HG02885 (cell line): ENCODE data around the gene TRH.

Experiments
- ATAC-seq: cut with Tn5 transposase; IDR thresholded peaks from one replicate; pipeline ENCODE4 v1.9.1; 2021; ENCODE audit warnings: mild to moderate bottlenecking; ENCODE audit not compliant: unreplicated experiment, poor library complexity

The TRH gene

DNA sequence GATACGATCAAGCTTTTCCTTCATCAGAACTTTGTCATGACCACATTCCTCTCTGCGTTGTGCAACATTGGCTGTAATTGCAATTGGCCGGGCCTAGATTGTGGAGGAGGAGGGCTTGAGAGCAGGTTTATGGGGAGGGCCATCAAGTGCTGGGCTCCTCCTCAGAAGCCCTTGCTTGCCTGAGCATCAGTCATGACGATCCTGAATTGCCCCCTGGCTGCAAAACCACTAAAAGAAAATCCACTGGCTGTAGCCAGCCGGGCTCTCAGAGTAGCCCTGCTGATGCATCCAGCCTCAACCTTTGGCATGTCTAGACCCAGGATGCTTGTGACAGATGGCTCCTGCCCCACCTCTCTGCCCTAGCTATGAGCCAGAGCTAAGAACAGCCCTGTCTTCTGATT is 13.4 kb upstream of the TRH start:
- ATAC-seq: no peak

DNA sequence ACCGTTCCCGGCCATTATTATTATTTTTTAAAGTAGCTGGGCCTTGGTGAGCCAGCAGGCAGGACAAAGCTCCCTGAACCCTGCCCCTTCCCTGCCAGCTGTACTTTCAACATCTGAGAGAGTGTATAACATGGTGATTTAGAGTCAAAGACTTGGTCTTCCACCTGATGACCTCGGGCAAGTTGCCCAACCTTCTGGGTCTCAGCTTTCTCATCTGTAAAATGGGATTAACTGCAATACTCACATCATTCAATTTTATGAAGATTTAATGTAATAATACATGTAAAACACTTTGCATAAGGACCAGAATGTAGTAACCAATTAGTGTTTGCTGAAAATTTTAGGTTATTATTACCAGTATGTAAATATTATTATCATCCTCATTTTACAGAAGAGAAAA is 11.9 kb upstream of the TRH start:
- ATAC-seq: no peak

DNA sequence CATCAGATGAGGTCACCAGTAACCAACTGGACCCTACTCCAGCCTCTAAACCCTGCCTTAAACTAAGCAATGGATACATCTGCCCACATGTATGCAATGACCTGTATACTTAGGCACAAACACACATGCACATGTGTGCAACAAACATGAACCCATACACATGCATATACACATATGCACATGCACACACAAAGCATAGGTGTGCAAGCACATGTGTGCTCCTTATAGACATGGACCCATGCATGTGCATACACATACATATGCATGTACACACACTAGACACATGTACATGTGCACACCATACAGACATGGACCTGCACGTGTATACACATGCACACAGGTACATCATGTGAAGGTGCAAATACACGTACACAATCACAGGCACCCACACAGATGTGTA is 8.6 kb upstream of the TRH start:
- no peak for ATAC-seq

DNA sequence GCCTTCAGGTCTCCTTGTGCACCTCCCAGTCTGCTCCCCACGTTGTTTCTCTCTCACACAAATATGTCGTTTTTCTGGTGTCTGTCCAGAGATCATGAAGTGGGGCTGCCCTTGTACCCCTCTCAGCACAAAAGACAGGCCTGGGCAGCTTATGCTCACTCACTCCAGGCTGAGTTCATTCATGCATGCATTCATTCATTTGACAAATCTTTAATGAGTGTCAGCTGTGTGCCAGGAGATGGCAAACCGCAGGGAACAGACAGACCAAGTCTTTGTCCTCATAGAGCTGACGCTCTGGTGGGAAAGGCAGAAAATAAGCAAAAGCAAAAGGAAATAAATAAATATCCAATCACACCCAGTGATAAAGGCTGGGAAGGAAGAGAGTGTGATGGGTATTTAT is 7.6 kb upstream of the TRH start:
- ATAC-seq: no peak

DNA sequence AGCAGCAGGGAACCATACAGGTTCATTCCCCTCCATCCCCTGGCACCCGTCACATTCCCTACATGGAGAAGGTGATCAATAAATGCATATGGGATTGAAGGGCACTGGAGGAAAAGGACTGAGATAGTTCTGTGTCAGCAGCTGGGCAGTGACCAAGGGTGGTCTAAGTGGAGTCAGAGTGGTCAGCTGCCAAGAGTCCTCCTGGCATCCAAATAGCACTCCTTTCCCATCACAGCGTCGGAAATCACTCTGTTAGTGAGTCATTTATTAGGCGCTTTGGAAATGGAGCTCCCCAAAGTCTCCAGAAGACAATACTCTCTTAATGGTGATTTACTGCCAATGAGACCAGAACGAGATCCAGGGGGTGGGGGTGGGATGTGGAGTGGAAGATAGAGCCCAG is 6.8 kb upstream of the TRH start:
- no peak for ATAC-seq

DNA sequence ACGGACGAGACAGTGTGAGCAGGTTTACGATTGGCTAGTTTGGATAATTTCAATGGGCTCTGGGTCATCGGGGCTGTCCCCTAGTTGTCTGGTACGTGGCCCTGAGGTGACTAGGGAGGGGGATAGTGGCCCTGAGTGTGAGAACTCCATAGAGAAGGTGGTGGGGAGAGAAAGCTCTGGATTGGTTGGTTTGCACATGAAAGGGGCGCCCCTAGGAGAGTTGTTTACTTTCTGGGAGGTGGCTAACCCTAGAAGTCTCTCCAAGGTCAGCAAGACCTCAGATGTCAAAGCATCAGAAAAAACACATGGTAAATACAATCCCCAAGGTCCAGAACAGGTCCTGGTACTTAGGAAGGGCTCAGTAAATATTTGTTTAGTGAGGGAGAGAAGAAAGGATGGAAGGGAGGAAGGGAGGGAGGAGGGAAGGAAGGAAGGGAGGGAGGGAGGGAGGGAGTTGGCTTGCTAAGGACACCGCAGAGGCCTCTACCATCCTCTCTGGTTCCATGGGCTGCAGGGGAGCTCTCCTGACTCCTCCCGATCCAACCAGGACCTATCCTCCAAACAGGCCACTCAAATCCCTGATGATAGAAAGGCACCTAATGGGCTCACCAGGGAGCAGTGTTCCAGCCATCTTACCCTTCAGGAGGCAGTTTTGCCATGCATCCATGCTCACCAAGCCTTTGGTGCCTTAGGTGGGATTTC is 3.0 kb upstream of the TRH start:
- no peak for ATAC-seq

DNA sequence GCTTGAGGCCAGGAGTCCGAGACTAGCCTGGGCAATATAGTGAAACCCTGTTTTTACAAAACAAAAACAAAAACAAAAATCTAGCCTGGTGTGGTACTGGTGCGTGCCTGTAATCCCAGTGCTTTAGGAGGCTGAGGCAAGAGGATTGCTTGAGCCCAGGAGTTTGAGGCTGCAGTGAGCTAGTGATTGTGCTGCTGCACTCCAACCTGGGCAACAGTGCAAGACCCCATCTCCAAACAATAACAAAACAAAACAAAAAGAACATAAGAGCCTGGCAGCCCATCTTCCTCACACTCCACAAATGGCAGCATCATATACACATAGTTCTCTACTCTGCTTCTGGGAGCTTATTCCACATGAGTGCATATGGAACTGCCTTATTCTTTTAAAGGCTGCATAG is 2.2 kb upstream of the TRH start:
- ATAC-seq: no peak

DNA sequence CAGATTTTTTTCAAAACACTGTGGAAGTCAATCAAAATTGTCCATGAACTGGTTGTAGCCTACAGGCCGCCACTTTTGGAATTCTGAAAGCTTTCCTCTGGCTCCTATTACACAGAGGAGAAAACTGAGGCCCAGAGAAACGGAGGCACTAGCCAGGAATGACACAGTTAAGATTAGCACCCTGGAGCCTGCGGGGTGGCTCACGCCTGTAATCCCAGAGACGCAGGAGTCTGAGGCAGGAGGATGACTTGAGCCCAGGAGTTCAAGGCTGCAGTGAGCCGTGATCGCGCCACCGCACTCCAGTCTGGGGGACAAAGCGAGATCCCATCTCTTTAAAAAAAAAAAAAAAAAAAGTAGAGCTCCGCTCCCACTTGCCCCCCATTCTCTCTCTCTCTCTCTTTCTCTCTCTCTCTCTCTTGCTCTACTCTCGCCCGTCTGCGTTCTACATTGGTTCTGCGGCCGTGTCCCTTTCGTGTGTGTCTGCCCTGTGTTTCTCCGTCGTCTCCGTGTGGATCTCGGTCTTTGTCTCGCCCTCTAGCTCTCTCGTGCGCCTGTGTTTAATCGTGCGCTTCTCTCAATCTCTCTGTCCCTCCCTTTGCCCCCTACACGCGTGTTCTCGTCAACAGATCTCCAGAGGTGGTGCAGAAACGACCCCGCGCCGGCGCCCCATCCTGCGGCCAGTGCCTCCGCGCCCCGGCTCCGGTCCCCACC is 512 bp upstream of the TRH start:
- ATAC-seq: no peak

DNA sequence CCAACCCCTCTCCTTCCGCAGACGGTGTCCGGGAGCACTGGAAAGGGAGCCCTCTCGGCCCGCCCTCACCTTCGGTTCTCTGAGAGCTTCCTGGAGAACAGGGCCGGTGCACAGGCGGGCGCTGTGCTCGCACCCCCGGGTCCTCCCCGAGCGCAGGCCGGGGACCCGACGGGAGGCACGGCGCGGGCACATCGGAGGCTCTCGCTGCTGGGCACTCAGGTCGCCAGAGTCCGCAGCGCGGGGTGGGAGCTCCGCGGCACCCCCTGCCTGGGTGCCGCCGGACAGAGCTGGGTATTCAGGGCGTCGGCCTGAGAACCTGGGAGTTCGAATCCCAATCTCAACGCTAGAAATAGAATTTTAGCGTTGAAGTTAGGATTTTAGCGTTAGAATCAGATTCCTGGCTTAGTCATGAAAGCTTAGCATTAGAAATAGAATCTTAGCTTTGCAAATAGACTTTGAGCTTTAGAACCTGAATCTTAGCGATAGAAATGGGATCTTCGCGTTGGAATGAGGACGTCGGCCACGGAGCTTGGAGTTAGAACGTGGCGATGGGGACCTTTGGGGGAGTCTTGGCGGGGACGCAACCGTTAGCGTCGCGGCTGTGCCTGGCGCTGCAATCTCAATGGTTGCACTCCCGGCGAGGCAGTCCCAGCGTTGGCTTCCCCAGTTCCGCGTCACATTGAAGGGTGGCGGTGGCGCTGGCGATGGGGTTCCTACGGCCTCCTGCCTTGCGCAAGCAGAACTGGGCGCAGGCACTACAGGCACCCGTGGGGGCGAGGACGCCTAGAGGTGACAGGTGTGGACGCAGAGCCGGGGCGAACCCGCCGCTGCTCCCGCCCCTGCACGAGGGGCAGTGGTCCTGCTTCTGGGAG is 549 bp downstream of the TRH start:
- no peak for ATAC-seq

DNA sequence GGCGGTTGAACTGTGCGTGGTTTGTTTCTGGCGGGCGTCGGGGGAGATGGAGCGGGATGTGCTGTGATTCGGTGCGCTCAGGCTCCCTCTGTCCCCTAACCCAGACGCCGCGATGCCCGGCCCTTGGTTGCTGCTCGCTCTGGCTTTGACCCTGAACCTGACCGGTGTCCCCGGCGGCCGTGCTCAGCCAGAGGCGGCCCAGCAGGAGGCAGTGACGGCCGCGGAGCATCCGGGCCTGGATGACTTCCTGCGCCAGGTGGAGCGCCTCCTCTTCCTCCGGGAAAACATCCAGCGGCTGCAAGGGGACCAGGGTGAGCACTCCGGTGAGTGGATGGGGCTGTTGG is 1.2 kb downstream of the TRH start:
- ATAC-seq: no peak

DNA sequence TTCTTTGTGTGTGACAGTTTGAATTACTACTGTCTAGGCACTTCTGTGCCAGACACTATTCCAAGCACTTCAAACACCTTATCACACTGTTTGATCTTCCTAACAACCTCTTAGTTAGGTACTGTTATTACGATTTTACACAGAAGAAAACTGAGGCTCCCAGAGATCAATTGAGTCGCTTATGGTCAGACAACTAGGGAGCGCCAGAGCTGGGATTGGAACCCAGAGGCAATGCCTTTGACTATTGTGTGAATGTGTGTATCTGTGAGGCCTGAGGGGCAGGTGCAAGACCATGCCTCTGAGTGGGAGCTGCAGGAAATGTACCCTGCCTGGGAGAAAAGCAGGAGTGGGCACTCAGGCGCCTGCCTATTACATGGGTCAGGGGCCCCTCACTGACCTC is 1.8 kb downstream of the TRH start:
- no peak for ATAC-seq

DNA sequence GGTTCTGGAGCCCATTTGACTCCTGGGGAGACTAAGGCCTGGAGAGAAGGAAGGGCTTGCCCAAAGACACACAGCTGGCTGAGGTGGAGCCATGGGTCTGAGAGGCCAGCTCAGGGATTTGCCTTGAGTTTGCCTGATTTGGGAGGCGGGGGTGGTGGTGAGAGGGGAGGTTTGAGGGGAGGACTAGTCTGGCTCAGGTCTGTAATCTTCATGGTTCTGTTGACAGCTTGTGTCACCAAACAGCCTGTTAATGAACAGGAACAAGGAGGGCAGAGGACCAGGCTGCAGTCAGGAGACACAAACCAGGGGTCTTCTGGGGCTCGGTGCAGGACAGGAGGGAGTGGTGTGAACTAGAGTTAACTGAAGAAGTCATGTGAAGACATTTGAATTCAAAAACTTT is 3.6 kb downstream of the TRH start:
- no peak for ATAC-seq

DNA sequence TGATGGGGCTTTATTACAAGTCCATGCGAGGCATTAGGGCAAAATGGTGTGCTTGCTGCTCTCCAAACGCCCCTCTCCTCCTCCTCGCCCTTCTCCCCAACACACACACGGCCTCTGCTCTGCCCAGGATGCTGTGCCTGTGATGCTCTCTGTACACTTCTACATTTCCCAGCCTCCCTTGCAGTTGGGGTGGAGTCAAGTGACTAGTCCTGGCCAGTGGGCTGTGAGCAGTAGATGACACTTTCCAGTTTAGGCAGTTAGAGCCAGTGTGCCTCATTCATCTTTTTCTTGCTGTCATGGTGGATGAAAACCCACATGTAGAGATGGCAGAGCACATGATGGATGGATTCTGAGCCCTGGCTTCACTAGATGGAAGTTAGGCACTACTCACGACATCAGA is 5.4 kb downstream of the TRH start:
- no peak for ATAC-seq

DNA sequence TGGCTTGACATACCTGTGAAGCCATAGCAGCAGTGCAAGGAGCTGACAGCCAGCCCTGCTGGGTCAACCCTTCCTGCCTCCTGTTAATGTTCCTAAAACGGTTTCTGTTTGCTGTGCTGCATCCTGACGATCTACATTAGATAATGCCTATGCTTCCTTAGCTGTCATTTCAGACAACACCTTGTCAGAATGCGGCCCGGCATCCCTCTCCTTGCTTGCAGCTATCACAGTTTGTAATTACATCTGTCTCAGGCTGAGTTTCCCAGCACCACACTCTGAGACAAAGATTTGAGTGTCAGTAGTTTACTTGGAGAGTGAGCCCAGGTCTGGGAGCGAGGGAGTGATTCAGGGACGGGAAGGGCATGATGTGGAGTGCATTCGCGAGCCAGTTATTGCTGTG is 9.0 kb downstream of the TRH start:
- no peak for ATAC-seq

DNA sequence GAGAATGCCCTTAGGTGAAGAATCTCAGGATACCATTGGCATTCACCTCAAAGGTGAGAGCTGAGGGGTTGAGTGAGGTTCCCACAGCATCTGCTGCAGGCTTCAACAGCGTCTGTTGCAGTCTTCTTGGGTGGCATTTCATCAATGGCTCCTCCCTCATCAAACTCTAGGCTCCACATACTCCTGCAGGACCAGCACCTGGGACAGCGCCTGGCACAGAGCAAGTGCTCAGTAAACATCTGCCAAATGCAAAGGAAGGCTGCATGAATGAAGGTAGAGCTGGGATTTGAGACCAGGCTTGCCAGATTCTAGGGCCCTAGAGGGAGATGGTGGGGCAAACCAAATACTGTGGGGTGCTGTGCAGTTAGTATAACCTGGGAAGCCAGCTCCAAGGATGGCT is 9.6 kb downstream of the TRH start:
- no peak for ATAC-seq

DNA sequence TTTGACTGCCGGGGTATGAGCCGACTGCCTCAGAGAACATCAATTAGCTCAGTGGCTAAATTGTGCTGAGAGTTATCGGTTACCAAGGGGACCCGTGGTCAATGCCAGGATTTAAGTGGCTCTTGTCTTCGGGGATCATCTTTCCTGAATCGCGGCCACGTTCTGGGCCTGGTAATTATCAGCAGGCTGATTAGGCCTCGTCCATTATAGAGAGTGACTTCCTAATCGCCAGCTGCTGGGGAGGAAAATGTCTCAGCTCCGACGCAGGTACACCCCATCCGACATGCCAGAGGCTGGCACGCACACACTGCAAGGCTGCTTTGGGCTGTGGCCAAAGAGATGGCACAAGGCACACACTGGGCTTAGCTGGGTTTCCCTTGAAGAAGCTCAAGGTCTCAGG is 10.6 kb downstream of the TRH start:
- no peak for ATAC-seq

DNA sequence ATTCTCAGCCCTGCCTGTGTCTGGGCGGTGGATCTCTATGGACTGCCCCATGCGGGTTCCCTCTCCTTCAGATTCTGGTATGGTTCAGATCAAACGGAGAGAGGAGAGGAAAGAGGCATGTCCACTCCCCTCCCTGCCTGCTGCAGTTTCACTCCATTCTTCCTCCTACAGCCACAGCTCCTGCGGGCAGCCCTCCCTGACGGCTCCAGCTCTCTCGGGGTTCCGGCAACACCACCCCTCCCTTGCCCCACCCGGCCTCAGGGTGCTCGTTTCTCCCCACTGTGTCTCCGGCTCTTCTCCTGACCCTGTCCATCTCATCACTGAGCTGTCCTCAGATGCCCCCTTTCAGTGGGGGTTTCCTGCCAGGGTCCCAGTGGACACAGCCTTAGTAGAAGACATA is 13.9 kb downstream of the TRH start:
- no peak for ATAC-seq

DNA sequence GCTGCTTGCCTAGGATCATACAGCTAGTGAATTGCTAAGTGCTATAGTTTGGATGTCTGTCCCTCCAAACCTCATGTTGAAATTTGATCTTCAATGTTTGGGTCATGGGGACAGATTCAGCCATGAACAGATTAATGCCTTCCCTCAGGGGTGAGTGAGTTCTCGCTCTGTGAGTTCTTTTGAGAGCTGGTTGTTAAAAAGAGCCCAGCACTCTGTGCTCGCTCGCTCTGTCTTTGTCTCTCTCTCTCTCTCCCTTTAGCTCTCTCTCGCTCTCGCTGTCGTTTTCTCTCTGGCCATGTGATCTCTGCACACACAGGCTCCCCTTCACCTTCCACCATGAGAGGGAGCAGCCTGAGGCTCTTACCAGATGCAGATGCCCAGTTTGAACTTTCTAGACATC is 14.9 kb downstream of the TRH start:
- ATAC-seq: no peak

DNA sequence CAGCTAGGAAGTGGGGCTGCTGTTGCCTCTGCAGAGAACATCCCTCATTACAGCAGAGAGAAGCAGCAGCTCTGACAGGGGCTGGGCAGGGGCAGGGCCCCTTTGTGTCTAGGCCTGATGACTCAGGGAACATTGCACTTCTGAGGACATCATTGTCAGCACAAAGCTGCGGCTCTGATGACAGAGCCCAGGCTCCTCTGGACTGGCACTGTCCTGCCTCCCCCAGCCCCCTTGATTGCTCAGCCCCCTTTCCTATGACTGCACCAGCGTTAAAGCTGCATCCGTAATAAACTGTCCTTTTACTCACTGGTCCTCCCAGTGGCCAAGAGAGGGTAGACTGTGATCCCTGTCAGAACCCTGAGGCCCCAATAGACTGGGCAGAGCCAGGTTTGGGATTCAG is 18.3 kb downstream of the TRH start:
- ATAC-seq: no peak

DNA sequence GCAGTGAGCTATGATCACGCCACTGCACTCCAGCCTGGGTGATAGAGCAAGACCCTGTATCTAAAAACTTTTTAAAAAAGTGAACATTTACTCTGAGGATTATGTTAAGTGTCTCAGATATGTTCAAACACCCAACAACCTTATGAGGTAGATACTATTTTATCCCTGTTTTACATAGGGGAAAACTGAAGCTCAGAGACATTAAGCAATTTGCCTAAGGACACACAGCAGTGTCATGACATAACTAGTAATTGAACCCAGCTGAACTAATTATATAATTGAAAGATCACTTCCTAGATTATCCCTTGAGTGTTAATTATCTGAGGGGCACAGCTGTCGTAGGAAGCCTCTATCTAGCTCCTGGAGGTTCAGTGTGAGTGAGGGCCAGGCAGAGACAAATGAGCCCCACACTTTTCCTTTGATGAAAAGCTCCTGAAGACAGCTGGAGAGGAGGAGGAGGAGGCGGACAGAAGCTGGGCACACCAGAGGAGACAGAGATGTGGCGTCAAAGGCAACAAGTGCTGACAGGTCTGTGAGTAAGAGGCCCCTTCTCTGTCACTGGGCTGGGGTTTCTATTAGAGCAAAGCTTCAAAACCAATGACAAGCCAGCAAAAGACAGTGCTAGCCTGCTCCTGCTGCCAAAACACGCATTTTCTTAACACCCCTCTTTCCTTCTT is 20.5 kb downstream of the TRH start:
- no peak for ATAC-seq

DNA sequence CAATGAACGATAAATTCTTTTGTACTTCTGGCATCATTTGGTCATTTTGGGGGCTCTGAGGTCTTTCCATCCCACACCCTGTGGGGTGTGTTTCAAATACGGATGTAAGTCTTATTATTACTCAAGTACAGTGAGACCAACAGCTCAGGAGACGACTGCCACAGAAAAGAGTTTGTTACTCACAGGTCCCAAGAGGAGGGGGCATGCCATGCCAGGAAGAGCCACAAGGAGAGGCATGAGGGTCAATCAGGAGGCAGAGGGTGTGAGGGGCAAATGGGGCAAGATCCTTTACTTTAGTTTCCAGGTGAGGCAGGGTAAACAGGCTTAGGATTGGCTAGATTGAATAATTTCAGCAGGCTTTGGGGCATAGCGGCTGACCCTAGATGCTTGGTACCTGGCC is 21.6 kb downstream of the TRH start:
- no peak for ATAC-seq
